Measurements from ENCODE around the gene CLDN2.

GRCh38 chrX:106932960-106933537 lies 12.8 kb downstream of the CLDN2 start:
- no peak for TF ChIP-seq POLR2A (IDR thresholded peaks at IDR 0.05; ENCODE audit: low read depth)
- no peak for TF ChIP-seq CTCF (IDR thresholded peaks at IDR 0.05)
